Upper lobe of left lung (tissue), 6 donors: ENCODE measurements around the gene LRRIQ4. TPM values are rescaled to one million over a fixed set of nuclear protein-coding genes. Genes with fewer than 3 reads are reported as not detected.
A peak's percentile ranks its signal among the peaks of the same experiment; 100 is the strongest.

Experiments
- ATAC-seq, 2 donors: fragments of 200-7000 bp; cut with Tn5 transposase; one replicate each; pipeline ENCODE4 v1.9.1; 2022; ENCODE audit warnings: mild to moderate bottlenecking in 2 of 2, moderate library complexity in 2 of 2; ENCODE audit not compliant: low FRiP score in 2 of 2
- DNase-seq, 2 donors: peaks; one replicate each; pipeline ENCODE4 v3.0.0-alpha.2; 2019 to 2020
- H3K27ac ChIP-seq, 4 donors: fragments of 200-600 bp; sonication (generic); one replicate each; pipeline ENCODE4 v1.5.1; 2016 to 2019
- H3K27me3 ChIP-seq, 4 donors: fragments of 200-600 bp; sonication (generic); one replicate each; pipeline ENCODE4 v1.5.1; 2017 to 2019
- H3K36me3 ChIP-seq, 4 donors: fragments of 200-600 bp; sonication (generic); one replicate each; pipeline ENCODE4 v1.5.1; 2016 to 2019
- H3K4me1 ChIP-seq, 4 donors: fragments of 200-600 bp; sonication (generic); one replicate each; pipeline ENCODE4 v1.5.1; 2018 to 2019
- H3K4me3 ChIP-seq, 4 donors: fragments of 200-600 bp; sonication (generic); one replicate each; pipeline ENCODE4 v1.5.1; 2017 to 2019; ENCODE audit warnings: mild to moderate bottlenecking in 2 of 4, moderate library complexity in 1 of 4
- H3K9me3 ChIP-seq, 4 donors: fragments of 200-600 bp; sonication (generic); one replicate each; pipeline ENCODE4 v1.5.1; 2018 to 2019
- EP300 ChIP-seq, 4 donors: sonication (generic); formaldehyde crosslinking; IDR thresholded peaks; one replicate each; pipeline ENCODE4 v1.5.1; 2017; ENCODE audit warnings: antibody characterized with exemption in 4 of 4, control low read depth in 2 of 4
- POLR2A ChIP-seq, 4 donors: fragments of 450-650 bp; IDR thresholded peaks; one replicate each; pipeline ENCODE4 v1.5.1; 2016 to 2017; ENCODE audit warnings: antibody characterized with exemption in 4 of 4, mild to moderate bottlenecking in 2 of 4
- POLR2AphosphoS5 ChIP-seq, 2 donors: sonication (generic); formaldehyde crosslinking; IDR thresholded peaks; one replicate each; pipeline ENCODE4 v1.5.1; 2017; ENCODE audit warnings: antibody characterized with exemption in 2 of 2
- WGBS, 2 donors: methylation state at CpG; one replicate each; pipeline ENCODE4 v1.1.5; 2017 to 2018; 5-methylcytosine and 5-hydroxymethylcytosine counted together
- total RNA-seq, 6 donors: library from RNA; depleted of rRNA in 4 of 6; stranded (reverse); fragments of >200 nt in 4 of 6; gene quantifications; one replicate each; pipeline versions ENCODE4 v1.1.0 to v1.2.1, GENCODE V29; 2016 to 2021
- TF ChIP-seq, protein P1 (sequence below), 6 experiments: fragments of 450-650 bp in 4 of 6; fragments of 200-600 bp in 2 of 6; sonication (generic) in 2 of 6; IDR thresholded peaks; one replicate each; pipeline ENCODE4 v1.5.1; 2016 to 2019; ENCODE audit warnings: antibody characterized with exemption in 6 of 6
- donor health status: DM: no; HTN: no; CAD: no; lungs with moderate emphysema.
- donor health status: DM: no; HTN: yes; CAD: no; lungs with severe emphysema.

LRRIQ4 gene
- total RNA-seq, 6 donors from 2014 or later = 0.22 to 0.24 TPM; not detected in 4

DNA sequence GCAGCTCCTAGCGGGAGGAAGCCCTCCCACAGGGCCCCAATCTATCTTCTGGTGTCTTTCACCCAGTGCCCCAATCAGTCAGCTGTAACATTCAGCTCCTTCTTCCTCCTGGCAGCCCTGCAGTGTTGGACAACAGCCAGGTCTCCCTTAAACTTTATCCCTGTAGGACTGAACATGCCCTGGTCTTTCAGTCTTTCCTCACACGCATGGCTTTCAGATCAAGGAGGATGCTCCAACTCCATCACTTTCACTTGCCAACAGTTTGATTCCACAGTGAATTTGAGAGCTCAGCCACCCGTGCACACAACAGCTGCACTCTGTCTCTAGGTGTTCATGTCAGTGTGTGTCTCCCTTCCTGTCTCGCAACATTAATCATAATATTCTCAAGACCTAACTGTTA, 28.5 kb downstream of the LRRIQ4 start:
- H3K27ac ChIP-seq = no peak overlapping the region
- H3K4me3 ChIP-seq = no peak overlapping the region
- TF ChIP-seq POLR2AphosphoS5 (IDR thresholded peaks at IDR 0.05) = peak in 1 of 2 donors; percentile 18
- TF ChIP-seq, protein P1, sequence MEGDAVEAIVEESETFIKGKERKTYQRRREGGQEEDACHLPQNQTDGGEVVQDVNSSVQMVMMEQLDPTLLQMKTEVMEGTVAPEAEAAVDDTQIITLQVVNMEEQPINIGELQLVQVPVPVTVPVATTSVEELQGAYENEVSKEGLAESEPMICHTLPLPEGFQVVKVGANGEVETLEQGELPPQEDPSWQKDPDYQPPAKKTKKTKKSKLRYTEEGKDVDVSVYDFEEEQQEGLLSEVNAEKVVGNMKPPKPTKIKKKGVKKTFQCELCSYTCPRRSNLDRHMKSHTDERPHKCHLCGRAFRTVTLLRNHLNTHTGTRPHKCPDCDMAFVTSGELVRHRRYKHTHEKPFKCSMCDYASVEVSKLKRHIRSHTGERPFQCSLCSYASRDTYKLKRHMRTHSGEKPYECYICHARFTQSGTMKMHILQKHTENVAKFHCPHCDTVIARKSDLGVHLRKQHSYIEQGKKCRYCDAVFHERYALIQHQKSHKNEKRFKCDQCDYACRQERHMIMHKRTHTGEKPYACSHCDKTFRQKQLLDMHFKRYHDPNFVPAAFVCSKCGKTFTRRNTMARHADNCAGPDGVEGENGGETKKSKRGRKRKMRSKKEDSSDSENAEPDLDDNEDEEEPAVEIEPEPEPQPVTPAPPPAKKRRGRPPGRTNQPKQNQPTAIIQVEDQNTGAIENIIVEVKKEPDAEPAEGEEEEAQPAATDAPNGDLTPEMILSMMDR (IDR thresholded peaks at IDR 0.05) = no peak
- no peaks in the 10 kb centered on the region for H3K4me1 ChIP-seq
- H3K27me3 ChIP-seq = no peaks in the 10 kb centered on the region
- no peaks in the 10 kb centered on the region for H3K9me3 ChIP-seq
- no peak for DNase-seq
- WGBS, 2 donors = 59 to 80% methylated on average over 4 of the region's 4 CpGs
- no peaks in the 10 kb centered on the region for H3K36me3 ChIP-seq
- ATAC-seq = no peak

DNA sequence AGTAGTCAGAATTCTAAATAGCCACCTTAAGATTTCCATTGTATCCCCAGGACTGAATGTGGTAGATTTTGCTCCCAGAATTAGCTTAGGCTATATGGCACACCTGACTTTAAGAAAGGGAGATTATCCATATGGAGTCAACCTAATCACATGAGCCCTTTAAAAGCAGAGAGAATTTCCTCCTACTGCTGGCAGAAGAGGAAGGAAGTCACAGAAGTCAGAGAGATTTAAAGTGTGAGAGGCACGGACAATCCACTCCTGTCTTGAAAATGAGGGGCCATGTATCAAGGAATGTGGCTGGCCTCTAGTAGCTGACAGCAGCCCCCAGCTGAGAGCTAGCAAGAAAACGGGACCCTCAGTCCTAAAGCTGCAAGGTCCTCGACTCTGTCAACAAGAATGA, 30.3 kb downstream of the LRRIQ4 start:
- ATAC-seq (no peak), DNase-seq (no peak)
- no peaks in the 10 kb centered on the region for H3K9me3 ChIP-seq
- TF ChIP-seq POLR2AphosphoS5 (IDR thresholded peaks at IDR 0.05) = no peak
- no peak for TF ChIP-seq POLR2A (IDR thresholded peaks at IDR 0.05)
- TF ChIP-seq, protein P1 (IDR thresholded peaks at IDR 0.05) = no peak
- TF ChIP-seq EP300 (IDR thresholded peaks at IDR 0.05) = no peak
- peaks cover 0 to 3% (median 0%) of the 10 kb centered on the region in 4 donors for H3K4me1 ChIP-seq
- H3K4me3 ChIP-seq = no peak overlapping the region
- no peaks in the 10 kb centered on the region for H3K27me3 ChIP-seq
- no peaks in the 10 kb centered on the region for H3K36me3 ChIP-seq
- no peak overlapping the region for H3K27ac ChIP-seq
- 64% methylated on average over 3 of the region's 3 CpGs for WGBS, 2 donors

GRCh38 chr3:169846458-169847193, 34.0 kb downstream of the LRRIQ4 start:
- Histone ChIP-seq H3K27ac (no peak overlapping the region), H3K36me3 (no peaks in the 10 kb centered on the region), H3K27me3 (no peaks in the 10 kb centered on the region), H3K4me1 (peaks cover 0 to 6% (median 0%) of the 10 kb centered on the region in 4 donors), H3K4me3 (no peak overlapping the region), H3K9me3 (no peaks in the 10 kb centered on the region)
- DNase-seq = no peak
- TF ChIP-seq, protein P1 (IDR thresholded peaks at IDR 0.05) = no peak
- TF ChIP-seq POLR2A (IDR thresholded peaks at IDR 0.05) (no peak), POLR2AphosphoS5 (IDR thresholded peaks at IDR 0.05) (no peak), EP300 (IDR thresholded peaks at IDR 0.05) (no peak)
- 84 to 87% methylated on average over 11 of the region's 11 CpGs for WGBS, 2 donors
- ATAC-seq = no peak

DNA sequence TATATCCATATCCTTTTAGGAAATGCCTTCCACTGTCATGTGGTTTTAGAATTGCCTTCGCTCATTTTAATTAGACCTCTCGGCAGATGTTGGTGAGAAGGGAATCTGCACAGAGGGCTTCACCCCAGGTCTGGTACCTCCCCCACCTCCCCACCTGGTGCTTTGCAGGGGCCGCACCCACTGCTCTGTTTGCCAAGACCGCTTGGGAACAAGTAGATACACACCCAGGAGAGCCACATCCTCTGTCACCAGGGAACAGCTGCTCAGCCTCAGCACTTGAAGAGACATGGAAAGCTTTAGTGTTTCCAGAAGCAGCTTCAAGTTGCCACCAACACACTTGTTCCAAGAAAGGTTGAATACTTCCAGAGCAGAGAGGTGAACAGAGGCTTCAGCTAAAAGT, 35.2 kb downstream of the LRRIQ4 start:
- ATAC-seq = peak; percentile 12 to 51

More for the DNA sequence above, 35.2 kb downstream of the LRRIQ4 start:
- no peaks in the 10 kb centered on the region for H3K9me3 ChIP-seq
- no peak overlapping the region for H3K27ac ChIP-seq
- peak in 1 of 2 donors; percentile 61 for DNase-seq
- no peak overlapping the region for H3K4me3 ChIP-seq
- WGBS, 2 donors = 57 to 64% methylated on average over 4 of the region's 4 CpGs
- no peak for TF ChIP-seq POLR2A (IDR thresholded peaks at IDR 0.05)
- TF ChIP-seq EP300 (IDR thresholded peaks at IDR 0.05) = no peak
- TF ChIP-seq, protein P1 (IDR thresholded peaks at IDR 0.05) = no peak
- no peak for TF ChIP-seq POLR2AphosphoS5 (IDR thresholded peaks at IDR 0.05)
- H3K27me3 ChIP-seq = no peaks in the 10 kb centered on the region
- peaks cover 0 to 6% (median 0%) of the 10 kb centered on the region in 4 donors for H3K4me1 ChIP-seq
- no peaks in the 10 kb centered on the region for H3K36me3 ChIP-seq
